H9 (cell line): ENCODE data around the gene RPLP2. TPM values are rescaled to one million over a fixed set of nuclear protein-coding genes. Genes with fewer than 3 reads are reported as not detected.

ENCODE experiments used
- DNase-seq: peaks from one replicate; pipeline ENCODE4 v3.0.0-alpha.2; 2017
- H2AFZ ChIP-seq: one replicate; pipeline ENCODE4 v1.6.1; 2013; ENCODE audit warnings: mild to moderate bottlenecking, low read length, control low read depth, moderate library complexity
- H2AK5ac ChIP-seq: 2 replicates; pipeline ENCODE4 v1.6.1; 2013; ENCODE audit warnings: low read length, control low read depth, mixed read lengths; ENCODE audit not compliant: insufficient read length
- H2BK120ac ChIP-seq: one replicate; pipeline ENCODE4 v1.6.1; 2013; ENCODE audit warnings: low read depth, mild to moderate bottlenecking, low read length, control low read depth, inconsistent platforms; ENCODE audit not compliant: poor library complexity, severe bottlenecking
- H2BK12ac ChIP-seq: 2 replicates; pipeline ENCODE4 v1.6.1; 2013; ENCODE audit warnings: low read length, control low read depth, mixed read lengths, low read depth; ENCODE audit not compliant: insufficient read length
- H2BK15ac ChIP-seq: 2 replicates; pipeline ENCODE4 v1.6.1; 2013; ENCODE audit warnings: low read depth, low read length, control low read depth
- H2BK20ac ChIP-seq: one replicate; pipeline ENCODE4 v1.6.1; 2013; ENCODE audit warnings: low read depth, mild to moderate bottlenecking, low read length, control low read depth, inconsistent platforms; ENCODE audit not compliant: poor library complexity, severe bottlenecking
- H2BK5ac ChIP-seq: 2 replicates; pipeline ENCODE4 v1.6.1; 2013; ENCODE audit warnings: low read length, control low read depth, mixed read lengths; ENCODE audit not compliant: insufficient read length
- H3K14ac ChIP-seq: 2 replicates; pipeline ENCODE4 v1.6.1; 2013; ENCODE audit warnings: low read length, control low read depth; ENCODE audit not compliant: insufficient read depth
- H3K18ac ChIP-seq: 2 replicates; pipeline ENCODE4 v1.6.1; 2013; ENCODE audit warnings: low read depth, mild to moderate bottlenecking, mixed read lengths, low read length, control low read depth; ENCODE audit not compliant: insufficient read length
- H3K23ac ChIP-seq: 2 replicates; pipeline ENCODE4 v1.6.1; 2013; ENCODE audit warnings: low read length, control low read depth, mixed read lengths, low read depth; ENCODE audit not compliant: insufficient read length
- H3K23me2 ChIP-seq: 2 replicates; pipeline ENCODE4 v1.6.1; 2013; ENCODE audit warnings: low read depth, mild to moderate bottlenecking, mixed read lengths, low read length, control low read depth; ENCODE audit not compliant: insufficient read length, poor library complexity, severe bottlenecking
- H3K27ac ChIP-seq: 2 replicates; pipeline ENCODE4 v1.5.1; 2013; ENCODE audit warnings: low read length, control low read depth, mixed read lengths, low read depth; ENCODE audit not compliant: insufficient read length
- H3K27me3 ChIP-seq: 2 replicates; pipeline ENCODE4 v1.6.1; 2013; ENCODE audit warnings: low read length, control low read depth, inconsistent platforms; ENCODE audit not compliant: insufficient read depth
- H3K4ac ChIP-seq: 2 replicates; pipeline ENCODE4 v1.6.1; 2013; ENCODE audit warnings: low read depth, mild to moderate bottlenecking, control low read depth, inconsistent platforms, low read length, moderate library complexity
- H3K4me1 ChIP-seq: 2 replicates; pipeline ENCODE4 v1.6.1; 2013; ENCODE audit warnings: low read length, control low read depth, inconsistent platforms; ENCODE audit not compliant: insufficient read depth
- H3K4me2 ChIP-seq: 2 replicates; pipeline ENCODE4 v1.6.1; 2013; ENCODE audit warnings: low read length, control low read depth, mixed read lengths; ENCODE audit not compliant: insufficient read length, insufficient read depth
- H3K56ac ChIP-seq: 2 replicates; pipeline ENCODE4 v1.6.1; 2013; ENCODE audit warnings: low read depth, mild to moderate bottlenecking, mixed read lengths, low read length, control low read depth; ENCODE audit not compliant: insufficient read length
- H3K79me1 ChIP-seq: 2 replicates; pipeline ENCODE4 v1.6.1; 2013; ENCODE audit warnings: low read depth, mild to moderate bottlenecking, moderate library complexity, low read length, control low read depth, inconsistent platforms; ENCODE audit not compliant: insufficient read depth, poor library complexity, severe bottlenecking
- H3K79me2 ChIP-seq: 2 replicates; pipeline ENCODE4 v1.6.1; 2013; ENCODE audit warnings: low read length, control low read depth, inconsistent platforms; ENCODE audit not compliant: insufficient read depth
- H3K9ac ChIP-seq: 2 replicates; pipeline ENCODE4 v1.6.1; 2013; ENCODE audit warnings: low read length, control low read depth, mixed read lengths; ENCODE audit not compliant: insufficient read length; ENCODE audit errors: extremely low read depth
- H3K9me3 ChIP-seq: one replicate; pipeline ENCODE4 v1.6.1; 2013; ENCODE audit warnings: low read depth, low read length, inconsistent platforms; ENCODE audit not compliant: control insufficient read depth
- H3T11ph ChIP-seq: one replicate; pipeline ENCODE4 v1.6.1; 2013; ENCODE audit warnings: mild to moderate bottlenecking, low read length, control low read depth, inconsistent platforms
- H4K20me1 ChIP-seq: one replicate; pipeline ENCODE4 v1.6.1; 2013; ENCODE audit not compliant: control insufficient read depth, insufficient read length, insufficient read depth
- H4K5ac ChIP-seq: 2 replicates; pipeline ENCODE4 v1.6.1; 2013; ENCODE audit warnings: low read depth, mild to moderate bottlenecking, mixed read lengths, low read length, control low read depth; ENCODE audit not compliant: insufficient read length
- H4K8ac ChIP-seq: replicated peaks from 2 replicates; pipeline ENCODE4 v1.6.1; 2013; ENCODE audit warnings: low read length, control low read depth, mixed read lengths, low read depth; ENCODE audit not compliant: insufficient read length
- H4K91ac ChIP-seq: 2 replicates; pipeline ENCODE4 v1.6.1; 2013; ENCODE audit warnings: low read depth, mild to moderate bottlenecking, moderate library complexity, mixed read lengths, low read length, control low read depth; ENCODE audit not compliant: insufficient read length
- H3K27ac Mint-ChIP-seq, 3 experiments: 2 replicates in 2 of 3; 3 replicates in 1 of 3; pipeline ENCODE4 v1.8.0; 2020 to 2021; ENCODE audit warnings: mixed read lengths in 3 of 3, mild to moderate bottlenecking in 1 of 3, moderate library complexity in 1 of 3
- H3K27me3 Mint-ChIP-seq: 2 replicates; pipeline ENCODE4 v1.8.0; 2021; ENCODE audit warnings: low read depth, mild to moderate bottlenecking, moderate library complexity, mixed read lengths
- H3K36me3 Mint-ChIP-seq, 3 experiments: 2 replicates in 2 of 3; 3 replicates in 1 of 3; pipeline ENCODE4 v1.8.0; 2020 to 2021; ENCODE audit warnings: low read depth in 3 of 3, mixed read lengths in 3 of 3; ENCODE audit not compliant: insufficient read depth in 1 of 3
- H3K4me1 Mint-ChIP-seq, 2 experiments: 2 replicates each; pipeline ENCODE4 v1.8.0; 2020; ENCODE audit warnings: mixed read lengths in 2 of 2
- H3K4me3 Mint-ChIP-seq, 2 experiments: 2 replicates in 1 of 2; 3 replicates in 1 of 2; pipeline ENCODE4 v1.8.0; 2020 to 2021; ENCODE audit warnings: mild to moderate bottlenecking in 2 of 2, mixed read lengths in 2 of 2, moderate library complexity in 1 of 2
- H3K9me3 Mint-ChIP-seq, 2 experiments: 2 replicates in 1 of 2; 3 replicates in 1 of 2; pipeline ENCODE4 v1.8.0; 2020; ENCODE audit warnings: mild to moderate bottlenecking in 2 of 2, mixed read lengths in 2 of 2, moderate library complexity in 1 of 2
- CTCF ChIP-seq: fragments of 200-600 bp; sonication (generic); conservative IDR thresholded peaks from 3 replicates; pipeline ENCODE4 v1.8.0; 2021; ENCODE audit warnings: antibody characterized with exemption, mild to moderate bottlenecking
- WGBS: extraction: QIAGEN DNeasy Blood & Tissue Kit; methylation state at CpG from one replicate; pipeline ENCODE4 v1.1.7; 2013; ENCODE audit warnings: missing lambda C conversion rate, low lambda C conversion rate, mixed read lengths; ENCODE audit not compliant: insufficient read length; ENCODE audit errors: extremely low coverage; 5-methylcytosine and 5-hydroxymethylcytosine counted together
- total RNA-seq: library from RNA; stranded (reverse); gene quantifications from 2 replicates; pipeline ENCODE4 v1.2.1, GENCODE V29; 2021

The RPLP2 gene
- total RNA-seq, 1 experiment from 2014 or later = 2,138 TPM

GRCh38 chr11:828506-829175, 18.9 kb downstream of the RPLP2 start:
- Histone ChIP-seq H2AFZ (no peak overlapping the region), H3K14ac (no peak overlapping the region), H4K5ac (no peak overlapping the region), H3K18ac (no peak overlapping the region), H2BK120ac (no peak overlapping the region), H3K23me2 (peaks cover 29% of the 10 kb centered on the region), H3K23ac (no peak overlapping the region), H3K79me1 (no peaks in the 10 kb centered on the region), H3K79me2 (no peaks in the 10 kb centered on the region), H3K56ac (no peak overlapping the region), H3K9ac (no peak overlapping the region), H3K4me1 (no peaks in the 10 kb centered on the region; the same call in 1 of the 2 replicates), H3K27ac (no peak overlapping the region), H2BK15ac (no peak overlapping the region), H3K27me3 (peaks cover 9% of the 10 kb centered on the region; the same call in 1 of the 2 replicates), H4K20me1 (no peaks in the 10 kb centered on the region), H2BK5ac (no peak overlapping the region), H2BK20ac (no peak overlapping the region), H3K4me2 (peak overlapping the region; percentile 56), H2AK5ac (no peak overlapping the region), H4K8ac (no peak overlapping the region), H3K4ac (no peak overlapping the region), H4K91ac (no peak overlapping the region), H2BK12ac (no peak overlapping the region), H3K9me3 (no peaks in the 10 kb centered on the region), H3T11ph (no peak overlapping the region)
- H3K36me3 Mint-ChIP-seq = peaks cover 0 to 12% (median 10%) of the 10 kb centered on the region in 3 experiments; a peak in 6 of 7 replicates
- H3K27me3 Mint-ChIP-seq = peaks cover 36% of the 10 kb centered on the region
- no peak for TF ChIP-seq CTCF
- peak overlapping the region; percentile 64 to 84 for H3K4me3 Mint-ChIP-seq
- peaks cover 32 to 46% of the 10 kb centered on the region in 2 experiments for H3K4me1 Mint-ChIP-seq
- peak overlapping the region in 1 of 3 experiments; percentile 18; a peak in 1 of 7 replicates for H3K27ac Mint-ChIP-seq
- whole genome bisulfite sequencing = no CpG with 5 or more reads among the region's 21 CpGs
- DNase-seq = no peak
- no peaks in the 10 kb centered on the region for H3K9me3 Mint-ChIP-seq
